ENCODE data around the gene ZNHIT1.
"Not testable (repeated sequence)": the region's sequence is repeated elsewhere in the genome, so short reads cannot be mapped to it uniquely, and the experiment has no call there.

The ZNHIT1 gene

DNA sequence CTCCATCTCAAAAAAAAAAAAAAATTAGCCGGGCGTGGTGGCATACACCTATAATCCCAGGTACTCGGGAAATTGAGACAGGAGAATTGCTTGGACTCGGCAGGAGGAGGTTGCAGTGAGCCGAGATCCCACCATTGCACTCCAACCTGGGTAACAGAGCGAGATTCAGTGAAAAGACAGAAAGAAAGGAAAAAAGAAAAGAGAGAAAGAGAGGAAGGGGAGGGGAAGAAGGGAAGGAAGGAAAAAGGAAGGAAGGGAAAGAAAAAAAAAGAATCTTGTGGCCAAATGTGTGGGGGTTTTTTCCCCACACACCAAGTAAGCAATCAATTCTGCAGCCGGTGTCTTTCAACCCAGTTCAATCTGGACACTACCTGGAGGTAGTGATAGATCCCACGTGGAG, 28.9 kb upstream of the ZNHIT1 start:
- Histone ChIP-seq H3K9ac (ENCODE audit: low read length in 5 of 5) (no peak overlapping the region), H3K27me3 (ENCODE audit: control insufficient read depth in 5 of 5, insufficient read depth in 4 of 5, low read length in 5 of 5) (peaks cover 0 to 8% (median 3%) of the 10 kb centered on the region in 5 donors), H3K4me1 (ENCODE audit: control insufficient read depth in 5 of 5, insufficient read depth in 5 of 5, low read length in 5 of 5) (no peaks in the 10 kb centered on the region), H3K4me3 (ENCODE audit: low read depth in 1 of 5, low read length in 5 of 5) (no peak overlapping the region), H3K9me3 (ENCODE audit: control insufficient read depth in 5 of 5, low read length in 5 of 5) (no peaks in the 10 kb centered on the region), H3K36me3 (ENCODE audit: control insufficient read depth in 5 of 5, insufficient read depth in 5 of 5, low read length in 5 of 5) (no peaks in the 10 kb centered on the region), H3K27ac (ENCODE audit: low read depth, low read length) (no peak overlapping the region)

DNA sequence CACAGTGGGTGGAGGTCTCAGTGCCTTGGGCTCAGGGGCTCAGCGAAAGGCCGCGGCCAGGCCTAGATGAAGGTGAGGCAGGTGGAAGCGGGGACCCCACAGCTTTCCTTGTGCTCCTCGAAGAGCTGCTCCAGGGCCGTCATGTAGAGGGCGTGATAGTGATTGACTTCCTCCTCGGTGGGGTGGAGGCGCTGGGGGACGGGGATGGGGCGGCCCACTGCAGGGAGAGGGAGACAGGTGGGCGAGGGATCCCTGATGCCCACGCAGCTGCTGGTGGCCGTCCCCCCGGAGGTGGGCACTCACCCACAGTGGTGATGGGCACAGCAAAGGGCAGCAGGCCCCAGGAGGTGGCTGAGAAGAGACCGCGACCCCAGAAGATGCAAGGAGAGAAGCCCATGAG, 22.1 kb upstream of the ZNHIT1 start:
- no peaks in the 10 kb centered on the region for H3K36me3 ChIP-seq (ENCODE audit: control insufficient read depth in 5 of 5, insufficient read depth in 5 of 5, low read length in 5 of 5)

DNA sequence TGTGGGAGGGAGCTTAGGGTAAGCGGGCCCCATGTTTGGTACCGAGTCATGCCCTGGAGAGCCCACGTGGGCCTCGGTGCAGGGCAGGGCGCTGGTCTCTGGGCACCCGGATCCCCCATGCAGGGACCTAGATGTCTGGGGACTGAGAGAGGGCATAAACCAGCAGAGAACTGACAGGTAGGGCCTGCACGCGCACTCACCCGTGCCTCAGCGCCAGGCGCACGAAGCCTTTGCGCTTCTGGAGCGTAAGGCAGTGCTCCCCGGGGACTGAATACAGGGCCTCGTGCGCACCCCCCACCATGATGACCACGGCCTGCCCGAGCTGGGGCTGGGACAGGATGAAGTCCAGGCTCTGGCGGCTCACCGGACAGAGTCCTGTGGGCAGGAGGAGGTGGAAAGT, 20.0 kb upstream of the ZNHIT1 start:
- Histone ChIP-seq H3K9me3 (ENCODE audit: control insufficient read depth in 5 of 5, low read length in 5 of 5) (no peaks in the 10 kb centered on the region), H3K4me3 (ENCODE audit: low read depth in 1 of 5, low read length in 5 of 5) (no peak overlapping the region), H3K36me3 (ENCODE audit: control insufficient read depth in 5 of 5, insufficient read depth in 5 of 5, low read length in 5 of 5) (no peaks in the 10 kb centered on the region), H3K27me3 (ENCODE audit: control insufficient read depth in 5 of 5, insufficient read depth in 4 of 5, low read length in 5 of 5) (peaks cover 20 to 34% (median 31%) of the 10 kb centered on the region in 5 donors), H3K9ac (ENCODE audit: low read length in 5 of 5) (no peak overlapping the region), H3K27ac (ENCODE audit: low read depth, low read length) (no peak overlapping the region), H3K4me1 (ENCODE audit: control insufficient read depth in 5 of 5, insufficient read depth in 5 of 5, low read length in 5 of 5) (peaks cover 0 to 9% (median 9%) of the 10 kb centered on the region in 5 donors)

More for the DNA sequence above, 22.1 kb upstream of the ZNHIT1 start:
- Histone ChIP-seq H3K4me3 (ENCODE audit: low read depth in 1 of 5, low read length in 5 of 5) (no peak overlapping the region), H3K9ac (ENCODE audit: low read length in 5 of 5) (no peak overlapping the region), H3K4me1 (ENCODE audit: control insufficient read depth in 5 of 5, insufficient read depth in 5 of 5, low read length in 5 of 5) (no peaks in the 10 kb centered on the region), H3K27ac (ENCODE audit: low read depth, low read length) (no peak overlapping the region), H3K9me3 (ENCODE audit: control insufficient read depth in 5 of 5, low read length in 5 of 5) (no peaks in the 10 kb centered on the region), H3K27me3 (ENCODE audit: control insufficient read depth in 5 of 5, insufficient read depth in 4 of 5, low read length in 5 of 5) (peaks cover 12 to 16% (median 14%) of the 10 kb centered on the region in 5 donors)

DNA sequence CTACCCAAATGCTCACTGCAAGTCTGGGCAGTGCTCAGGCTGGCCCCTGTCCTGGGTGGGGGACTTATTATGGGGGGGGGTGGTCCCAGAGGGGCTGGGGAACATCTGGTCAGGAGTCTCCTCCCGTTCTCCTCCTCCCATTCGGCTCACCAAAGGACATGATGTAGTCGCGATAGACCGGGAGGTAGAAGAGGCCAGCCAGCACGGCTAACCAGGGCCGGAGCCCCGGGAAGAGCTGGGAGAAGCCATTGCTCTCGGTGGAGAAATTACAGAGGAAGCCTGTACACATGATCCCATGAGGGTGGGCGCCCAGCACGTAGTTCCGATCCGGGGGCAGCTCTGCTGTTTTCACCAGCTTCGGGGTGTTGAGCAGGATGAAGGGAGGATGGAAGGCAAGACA, 19.5 kb upstream of the ZNHIT1 start:
- Histone ChIP-seq H3K27me3 (ENCODE audit: control insufficient read depth in 5 of 5, insufficient read depth in 4 of 5, low read length in 5 of 5) (peaks cover 23 to 38% (median 36%) of the 10 kb centered on the region in 5 donors), H3K4me3 (ENCODE audit: low read depth in 1 of 5, low read length in 5 of 5) (no peak overlapping the region), H3K36me3 (ENCODE audit: control insufficient read depth in 5 of 5, insufficient read depth in 5 of 5, low read length in 5 of 5) (no peaks in the 10 kb centered on the region), H3K9ac (ENCODE audit: low read length in 5 of 5) (no peak overlapping the region), H3K27ac (ENCODE audit: low read depth, low read length) (no peak overlapping the region), H3K9me3 (ENCODE audit: control insufficient read depth in 5 of 5, low read length in 5 of 5) (no peaks in the 10 kb centered on the region), H3K4me1 (ENCODE audit: control insufficient read depth in 5 of 5, insufficient read depth in 5 of 5, low read length in 5 of 5) (peaks cover 0 to 12% (median 10%) of the 10 kb centered on the region in 5 donors)

DNA sequence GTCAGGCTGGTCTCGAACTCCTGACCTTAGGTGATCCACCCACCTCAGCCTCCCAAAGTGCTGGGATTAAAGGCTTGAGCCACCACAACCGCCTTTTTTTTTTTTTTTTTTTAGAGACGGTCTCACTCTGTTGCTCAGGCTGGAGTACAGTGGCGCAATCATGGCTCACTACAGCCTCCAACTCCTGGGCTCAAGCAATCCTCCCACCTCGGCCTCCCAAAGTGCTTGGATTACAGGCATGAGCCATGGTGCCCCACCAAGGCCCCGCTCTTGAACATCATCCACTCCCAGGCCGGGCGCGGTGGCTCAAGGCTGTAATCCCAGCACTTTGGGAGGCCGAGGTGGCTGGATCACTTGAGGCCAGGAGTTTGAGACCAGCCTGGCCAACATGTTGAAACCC, 18.4 kb upstream of the ZNHIT1 start:
- not testable (repeated sequence) for H3K27ac ChIP-seq (ENCODE audit: low read depth, low read length); H3K9ac ChIP-seq (ENCODE audit: low read length in 5 of 5); H3K4me3 ChIP-seq (ENCODE audit: low read depth in 1 of 5, low read length in 5 of 5); H3K36me3 ChIP-seq (ENCODE audit: control insufficient read depth in 5 of 5, insufficient read depth in 5 of 5, low read length in 5 of 5); H3K9me3 ChIP-seq (ENCODE audit: control insufficient read depth in 5 of 5, low read length in 5 of 5)
- Histone ChIP-seq H3K27me3 (ENCODE audit: control insufficient read depth in 5 of 5, insufficient read depth in 4 of 5, low read length in 5 of 5) (peaks cover 23 to 41% (median 37%) of the 10 kb centered on the region in 5 donors), H3K4me1 (ENCODE audit: control insufficient read depth in 5 of 5, insufficient read depth in 5 of 5, low read length in 5 of 5) (peaks cover 0 to 20% (median 12%) of the 10 kb centered on the region in 5 donors)

- H3K4me1 ChIP-seq (ENCODE audit: control insufficient read depth in 5 of 5, insufficient read depth in 5 of 5, low read length in 5 of 5), result peaks cover 0 to 20% (median 12%) of the 10 kb centered on the region in 5 donors
- no peaks in the 10 kb centered on the region for H3K9me3 ChIP-seq (ENCODE audit: control insufficient read depth in 5 of 5, low read length in 5 of 5)
- H3K9ac ChIP-seq (ENCODE audit: low read length in 5 of 5), result no peak overlapping the region
- no peaks in the 10 kb centered on the region for H3K36me3 ChIP-seq (ENCODE audit: control insufficient read depth in 5 of 5, insufficient read depth in 5 of 5, low read length in 5 of 5)
- H3K27me3 ChIP-seq (ENCODE audit: control insufficient read depth in 5 of 5, insufficient read depth in 4 of 5, low read length in 5 of 5), result peaks cover 23 to 41% (median 37%) of the 10 kb centered on the region in 5 donors
- no peak overlapping the region for H3K27ac ChIP-seq (ENCODE audit: low read depth, low read length)
- H3K4me3 ChIP-seq (ENCODE audit: low read depth in 1 of 5, low read length in 5 of 5), result no peak overlapping the region
These were observed 17.5 kb upstream of the ZNHIT1 start for GRCh38 chr7:101200504-101200861.

- Histone ChIP-seq H3K27ac (ENCODE audit: low read depth, low read length) (no peak within 1 kb of the TSS), H3K27me3 (ENCODE audit: control insufficient read depth in 5 of 5, insufficient read depth in 4 of 5, low read length in 5 of 5) (peaks cover 23 to 41% (median 36%) of the 10 kb centered on the region in 5 donors), H3K36me3 (ENCODE audit: control insufficient read depth in 5 of 5, insufficient read depth in 5 of 5, low read length in 5 of 5) (peaks cover 0 to 4% (median 2%) of the 10 kb centered on the region in 5 donors), H3K9ac (ENCODE audit: low read length in 5 of 5) (no peak within 1 kb of the TSS), H3K4me3 (ENCODE audit: low read depth in 1 of 5, low read length in 5 of 5) (peak within 1 kb of the TSS in 2 of 5 donors; percentile 36), H3K4me1 (ENCODE audit: control insufficient read depth in 5 of 5, insufficient read depth in 5 of 5, low read length in 5 of 5) (peaks cover 0 to 20% (median 12%) of the 10 kb centered on the region in 5 donors), H3K9me3 (ENCODE audit: control insufficient read depth in 5 of 5, low read length in 5 of 5) (no peaks in the 10 kb centered on the region)
These were observed 16.9 kb upstream of the ZNHIT1 start, which contains the start of gene MOGAT3 for GRCh38 chr7:101200862-101201599. TSS of gene MOGAT3 (minus strand) at chr7:101201036. CDS start at chr7:101200854, 182 bp downstream.

DNA sequence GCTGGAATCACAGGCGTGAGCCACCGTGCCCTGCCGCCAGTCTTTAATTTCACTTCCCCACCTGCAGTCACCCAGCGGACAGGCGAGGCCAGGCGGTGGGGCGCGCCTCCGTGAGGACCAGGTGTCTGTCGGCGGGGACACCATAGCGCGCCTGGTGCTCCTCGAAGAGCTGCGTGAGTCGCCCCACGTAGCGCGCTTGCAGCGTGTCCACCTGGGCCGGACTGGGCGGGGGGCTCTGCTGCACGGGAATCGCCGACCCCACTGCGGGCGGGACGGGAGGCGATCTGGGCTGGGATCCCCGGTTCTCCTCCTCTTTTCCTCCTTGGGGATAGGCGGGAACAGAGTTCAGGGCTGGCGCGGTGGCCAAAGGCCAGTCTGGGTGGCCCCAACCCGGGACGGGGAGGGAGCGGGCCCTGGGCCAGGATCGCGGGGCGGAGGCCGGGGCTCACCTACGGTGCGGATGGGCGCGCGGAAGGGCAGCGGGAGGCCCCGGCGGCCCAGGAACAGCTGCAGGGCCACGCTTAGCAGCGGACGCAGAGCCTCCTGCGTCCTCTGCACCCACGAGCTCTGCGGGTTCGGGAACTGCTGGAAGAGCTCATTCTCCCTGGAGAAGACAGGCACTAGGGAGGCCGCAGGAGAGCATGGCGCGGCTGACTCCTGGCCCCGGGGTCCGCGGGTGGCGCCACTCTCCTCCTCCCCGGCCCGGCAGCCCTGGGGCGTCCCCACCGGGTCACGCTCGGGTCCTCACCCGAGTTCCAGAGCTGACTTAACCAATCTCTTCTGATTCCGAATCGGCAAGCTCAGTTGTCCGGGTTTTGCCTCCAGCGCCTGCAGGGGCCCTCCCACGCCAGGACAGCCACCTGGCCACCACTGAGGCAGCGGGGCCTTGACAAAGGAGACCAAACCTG, 16.0 kb upstream of the ZNHIT1 start:
- Histone ChIP-seq H3K9me3 (ENCODE audit: control insufficient read depth in 5 of 5, low read length in 5 of 5) (no peaks in the 10 kb centered on the region), H3K4me1 (ENCODE audit: control insufficient read depth in 5 of 5, insufficient read depth in 5 of 5, low read length in 5 of 5) (peaks cover 0 to 20% (median 12%) of the 10 kb centered on the region in 5 donors), H3K27ac (ENCODE audit: low read depth, low read length) (no peak overlapping the region), H3K27me3 (ENCODE audit: control insufficient read depth in 5 of 5, insufficient read depth in 4 of 5, low read length in 5 of 5) (peaks cover 23 to 41% (median 35%) of the 10 kb centered on the region in 5 donors), H3K36me3 (ENCODE audit: control insufficient read depth in 5 of 5, insufficient read depth in 5 of 5, low read length in 5 of 5) (peaks cover 0 to 11% (median 9%) of the 10 kb centered on the region in 5 donors), H3K9ac (ENCODE audit: low read length in 5 of 5) (no peak overlapping the region), H3K4me3 (ENCODE audit: low read depth in 1 of 5, low read length in 5 of 5) (peak overlapping the region in 2 of 5 donors; percentile 36)

- Histone ChIP-seq H3K27ac (ENCODE audit: low read depth, low read length) (no peak overlapping the region), H3K9me3 (ENCODE audit: control insufficient read depth in 5 of 5, low read length in 5 of 5) (no peaks in the 10 kb centered on the region), H3K4me3 (ENCODE audit: low read depth in 1 of 5, low read length in 5 of 5) (no peak overlapping the region), H3K4me1 (ENCODE audit: control insufficient read depth in 5 of 5, insufficient read depth in 5 of 5, low read length in 5 of 5) (peaks cover 0 to 20% (median 12%) of the 10 kb centered on the region in 5 donors), H3K27me3 (ENCODE audit: control insufficient read depth in 5 of 5, insufficient read depth in 4 of 5, low read length in 5 of 5) (peaks cover 23 to 41% (median 35%) of the 10 kb centered on the region in 5 donors), H3K9ac (ENCODE audit: low read length in 5 of 5) (no peak overlapping the region), H3K36me3 (ENCODE audit: control insufficient read depth in 5 of 5, insufficient read depth in 5 of 5, low read length in 5 of 5) (peaks cover 0 to 17% (median 14%) of the 10 kb centered on the region in 5 donors)
These were observed 15.4 kb upstream of the ZNHIT1 start for GRCh38 chr7:101202603-101202918.

Measured in subcutaneous abdominal adipose tissue (tissue), 5 donors.